ENCODE measurements around the gene RPS27L.
A peak's percentile ranks its signal among the peaks of the same experiment; 100 is the strongest.

RPS27L gene

DNA sequence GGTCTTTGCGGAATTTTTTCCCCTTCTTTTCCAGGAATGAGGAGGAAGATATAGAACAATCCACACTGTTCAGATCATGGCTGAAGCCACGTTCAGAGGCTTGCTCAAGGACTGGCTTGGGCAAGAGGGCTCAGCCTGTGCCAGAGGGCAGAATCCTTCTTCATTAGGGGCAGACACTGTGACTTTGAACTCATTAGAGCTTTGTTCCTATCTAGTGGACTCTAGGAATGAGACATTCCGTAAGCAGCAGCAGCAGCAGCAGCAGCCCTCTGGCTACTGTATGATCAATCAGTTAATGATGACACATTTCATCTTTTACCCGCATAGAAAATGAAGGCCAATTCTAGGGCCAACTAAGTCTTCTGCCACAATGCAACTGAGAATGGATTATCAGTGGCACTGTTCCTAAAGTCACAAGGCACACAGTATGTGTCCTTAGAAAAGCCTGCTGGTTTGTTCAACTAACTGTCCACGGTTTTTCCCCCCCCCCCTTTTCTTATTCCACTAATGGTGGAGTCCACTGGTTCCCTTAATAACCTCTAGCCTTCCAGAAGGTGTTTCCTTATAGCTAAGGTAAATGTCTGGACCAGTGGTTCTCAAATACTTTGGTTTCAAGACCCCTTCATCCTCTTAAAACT, 30.4 kb upstream of the RPS27L start:
- no peak for DNase-seq

DNA sequence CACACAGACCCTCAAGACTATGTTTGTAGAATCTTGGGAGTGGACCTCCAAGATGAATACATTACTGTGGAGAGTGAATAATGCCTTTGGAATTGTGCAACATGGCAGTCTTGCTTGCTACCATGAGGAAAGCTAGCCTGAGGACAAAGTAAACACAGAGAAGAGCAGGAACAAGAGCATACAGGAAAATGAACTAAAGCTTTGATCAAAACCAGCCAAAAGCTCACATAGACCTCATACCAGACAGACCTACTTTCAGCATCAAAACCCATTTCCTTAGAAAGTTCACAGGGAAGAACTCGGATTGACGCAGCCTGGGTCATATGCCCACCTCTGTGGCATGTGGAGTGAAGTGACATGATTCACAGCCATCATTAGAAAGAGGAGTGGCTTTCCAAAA, 28.8 kb upstream of the RPS27L start:
- no peak for DNase-seq

DNA sequence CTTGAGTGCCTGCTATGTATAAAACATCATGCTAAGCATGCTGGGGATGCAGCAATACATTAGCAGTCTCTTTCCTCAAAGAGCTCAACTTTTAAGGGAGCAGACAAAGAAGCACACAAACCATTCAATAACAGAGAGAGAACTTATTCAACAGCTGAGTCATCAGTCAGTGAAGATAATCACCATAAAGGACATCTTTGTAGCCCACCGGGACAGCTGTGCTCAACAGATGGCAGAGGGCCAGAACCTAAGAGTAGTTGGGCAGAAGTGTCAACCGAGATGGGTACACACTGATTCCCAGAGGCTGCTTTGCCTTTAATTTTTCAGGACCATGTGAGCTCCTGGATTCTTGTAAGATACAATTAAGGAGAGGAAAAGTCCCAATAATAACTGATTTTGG, 27.9 kb upstream of the RPS27L start:
- DNase-seq, result no peak

DNA sequence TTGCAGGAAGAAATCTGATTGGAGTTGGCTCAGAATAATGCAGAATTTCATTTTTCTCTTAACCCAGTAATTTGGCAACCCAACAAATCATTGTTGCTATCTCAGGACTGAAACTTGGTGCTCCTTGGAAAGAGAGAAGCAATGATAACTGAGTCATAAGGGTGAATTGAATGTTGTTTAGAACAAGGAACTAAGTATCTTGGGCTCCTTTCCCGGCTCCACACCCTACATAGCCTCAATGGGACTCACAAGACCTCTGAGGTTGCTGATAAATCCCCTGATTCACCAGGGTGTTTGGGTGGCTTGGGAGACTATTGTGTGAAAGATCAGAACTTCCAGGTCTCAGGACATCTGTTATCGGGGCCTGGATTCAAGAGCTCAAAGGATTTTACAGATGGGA, 24.4 kb upstream of the RPS27L start:
- DNase-seq, result no peak

DNA sequence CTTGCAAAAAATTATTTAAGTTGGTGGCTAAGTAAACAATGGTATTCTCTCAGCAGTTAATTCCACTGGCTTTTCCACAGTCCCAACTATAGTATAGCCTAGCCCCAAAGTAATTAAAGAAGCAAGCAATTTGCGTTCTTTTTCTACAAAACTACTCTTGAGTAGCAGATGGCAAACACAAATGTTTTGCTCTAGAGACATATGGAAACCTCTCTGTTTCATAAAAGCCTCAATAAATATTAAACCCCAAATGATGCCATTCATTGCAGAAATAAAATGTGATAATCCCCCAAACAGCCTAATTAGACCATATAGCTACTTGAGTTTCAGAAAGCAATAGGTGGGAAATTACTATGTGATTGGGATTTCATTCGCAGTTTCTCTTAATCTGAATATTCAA, 23.5 kb upstream of the RPS27L start:
- DNase-seq, result no peak

DNA sequence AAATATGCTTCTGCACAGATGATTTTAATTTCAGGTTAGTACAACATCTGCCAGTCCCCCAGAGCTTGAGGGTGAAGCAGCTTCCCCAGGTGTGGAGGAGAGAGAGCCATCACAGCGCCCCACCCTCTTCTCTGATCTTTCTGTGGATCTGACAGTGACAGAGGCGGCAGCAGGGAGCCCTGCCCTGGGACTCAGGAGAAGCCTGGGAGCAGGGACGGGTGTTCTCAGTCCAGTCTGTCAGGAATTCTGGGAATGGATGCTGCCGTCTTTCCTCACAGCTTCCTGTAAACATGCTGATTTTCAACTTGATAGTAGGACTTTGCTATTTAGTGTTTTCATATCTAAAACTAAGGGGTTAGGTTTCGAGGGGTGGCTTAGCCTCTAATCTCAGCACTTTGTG, 20.8 kb upstream of the RPS27L start:
- DNase-seq, result no peak

DNA sequence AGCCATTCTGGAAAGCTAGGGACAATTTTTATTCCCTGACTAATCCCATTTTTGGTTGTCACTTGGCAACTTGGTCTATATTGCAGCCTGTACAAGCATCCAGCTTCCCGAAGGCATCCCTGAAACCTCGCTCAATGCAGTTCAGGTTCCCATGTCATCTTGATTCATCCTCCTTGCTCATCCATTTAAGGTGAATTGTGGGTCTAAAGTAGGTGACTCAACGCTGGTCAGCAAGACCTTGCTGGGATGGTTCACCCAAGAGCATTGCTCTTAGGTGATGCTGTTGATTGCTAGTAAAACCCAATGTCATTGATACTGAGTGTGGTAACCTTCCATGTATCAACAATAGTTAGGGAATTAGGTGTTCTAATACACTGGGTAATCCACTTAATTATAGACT, 19.0 kb upstream of the RPS27L start:
- DNase-seq, result no peak

DNA sequence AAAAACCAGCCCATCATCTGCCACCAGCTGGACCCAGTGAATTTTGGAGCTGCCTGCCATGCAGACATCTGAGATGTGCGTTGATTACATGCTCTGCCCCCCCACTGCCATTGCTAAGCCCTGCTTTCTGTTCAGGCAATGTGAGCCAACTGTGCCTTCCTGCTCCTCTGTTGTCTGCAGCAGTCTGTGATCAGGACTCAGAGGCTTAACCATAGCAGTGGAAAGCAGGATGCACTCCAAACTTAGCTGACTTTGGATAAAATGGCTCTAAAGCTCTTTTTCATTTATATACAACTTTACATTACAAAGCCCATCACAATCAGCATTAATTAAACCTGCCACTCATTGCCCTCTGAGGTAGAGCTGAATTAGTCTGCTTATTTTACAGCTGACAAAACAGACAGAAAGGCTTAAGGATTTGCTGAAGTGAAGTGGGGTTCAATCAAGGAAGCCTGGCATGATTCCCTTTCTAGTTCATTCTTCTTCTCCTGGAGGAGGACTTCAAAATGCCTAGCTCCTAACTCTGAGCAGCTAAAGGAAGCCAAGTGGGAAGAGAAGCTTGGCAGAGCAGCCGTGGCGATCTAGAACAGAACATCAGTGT, 15.7 kb upstream of the RPS27L start:
- no peak for DNase-seq

DNA sequence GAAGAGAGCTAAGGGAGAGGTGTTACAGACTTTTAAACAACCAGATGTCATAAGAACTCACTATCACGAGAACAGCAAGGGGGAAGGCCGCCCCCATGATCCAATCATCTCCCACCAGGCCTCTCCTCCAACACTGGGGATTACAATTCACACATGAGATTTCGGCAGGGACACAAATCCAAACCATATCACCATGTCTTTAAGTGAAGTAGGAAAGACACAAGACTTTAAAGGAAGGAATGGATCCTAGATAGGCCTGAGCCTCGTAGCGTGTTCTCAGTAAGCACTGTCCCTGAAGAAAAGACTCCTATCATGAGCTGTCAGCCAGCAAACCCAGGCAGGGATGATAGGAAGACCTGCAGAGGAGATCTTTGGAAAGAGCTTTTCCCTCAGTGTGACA, 15.1 kb upstream of the RPS27L start:
- DNase-seq, result no peak

DNA sequence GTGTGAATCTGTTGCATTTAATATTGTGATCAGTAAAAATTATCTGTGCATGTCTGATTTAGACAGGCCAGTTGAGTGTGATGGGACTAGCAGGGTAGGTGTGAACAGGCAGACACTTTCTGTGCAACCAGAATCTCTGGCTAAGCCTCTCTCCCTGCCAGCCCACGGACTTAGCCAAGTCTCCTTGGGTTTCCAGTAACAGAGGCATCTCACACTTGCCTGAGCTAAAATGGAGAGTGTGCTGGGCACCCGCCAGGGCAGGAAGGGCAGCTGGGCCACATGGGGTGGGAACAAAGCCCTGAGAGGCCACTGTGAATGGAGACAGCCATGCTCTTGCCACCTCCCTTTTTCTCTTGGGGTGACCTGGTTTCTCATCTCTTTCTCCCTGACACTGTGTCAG, 12.5 kb upstream of the RPS27L start:
- DNase-seq, result no peak

DNA sequence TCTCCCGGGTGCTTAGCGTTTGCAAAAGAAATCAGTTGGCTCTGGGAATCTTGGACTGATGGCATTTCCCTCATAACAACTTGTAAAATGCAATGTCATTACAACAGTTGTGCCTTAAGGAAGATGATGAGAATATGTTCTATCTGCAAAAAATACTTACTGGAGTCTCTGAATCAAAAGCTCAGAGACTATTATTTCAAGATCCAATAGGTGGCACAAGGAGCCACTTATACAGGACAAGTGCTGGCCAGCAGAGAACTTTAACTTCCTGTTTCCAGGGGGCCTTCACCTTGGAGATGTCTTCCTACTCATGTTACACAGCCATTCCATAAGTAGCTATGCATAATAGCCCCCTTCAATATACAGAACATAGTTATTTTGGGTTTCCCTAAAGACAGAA, 8.9 kb upstream of the RPS27L start:
- no peak for DNase-seq

DNA sequence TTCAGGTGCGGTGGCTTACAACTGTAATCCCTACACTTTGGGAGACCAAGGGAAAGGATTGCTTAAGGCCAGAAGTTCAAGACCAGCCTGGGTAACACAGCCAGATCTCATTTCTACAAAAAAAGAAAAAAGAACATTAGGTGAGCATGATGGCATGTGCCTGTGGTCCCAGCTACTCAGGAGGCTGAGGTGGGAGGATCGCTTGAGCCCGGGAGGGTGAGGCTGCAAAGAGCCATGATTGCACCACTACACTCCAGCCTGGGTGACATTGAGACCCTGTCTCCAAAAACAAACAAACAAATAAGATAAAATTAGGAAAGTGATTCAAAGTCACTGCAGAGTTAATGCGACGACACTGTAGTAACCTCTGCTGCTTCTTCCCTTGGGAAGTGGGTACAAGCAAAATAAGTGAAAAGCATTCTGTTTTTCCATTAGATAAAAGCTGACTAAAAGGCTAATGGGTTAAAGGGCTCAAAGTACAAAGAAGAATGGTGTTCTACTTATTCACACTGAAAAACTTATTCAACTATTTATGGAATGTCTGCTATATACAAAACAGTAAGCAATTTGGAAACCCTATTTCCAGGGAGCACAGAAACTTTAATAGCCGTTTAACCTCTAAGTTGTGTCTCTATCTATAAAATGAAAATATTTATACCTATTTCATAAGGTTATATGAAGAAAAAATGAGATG, 8.0 kb upstream of the RPS27L start:
- DNase-seq, result no peak

DNA sequence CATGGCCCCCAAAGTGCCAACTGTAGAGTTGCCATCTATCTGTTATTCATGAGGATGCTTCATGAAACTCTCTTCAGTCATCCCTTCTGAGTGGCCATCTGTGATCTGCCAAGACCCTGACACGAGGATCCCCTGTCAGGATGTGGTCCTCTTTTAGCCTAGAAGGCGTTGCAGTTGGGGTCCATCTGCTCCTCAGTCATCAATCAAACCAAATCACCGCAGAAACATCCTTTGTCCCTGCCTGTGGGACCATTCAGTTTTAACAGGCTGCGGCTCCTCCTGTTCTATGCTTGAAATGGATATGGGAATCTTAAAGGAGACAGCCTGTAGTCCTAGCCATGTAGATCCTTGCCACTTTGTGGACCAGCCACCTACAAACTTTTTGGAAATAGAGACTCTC, 5.9 kb upstream of the RPS27L start:
- no peak for DNase-seq

DNA sequence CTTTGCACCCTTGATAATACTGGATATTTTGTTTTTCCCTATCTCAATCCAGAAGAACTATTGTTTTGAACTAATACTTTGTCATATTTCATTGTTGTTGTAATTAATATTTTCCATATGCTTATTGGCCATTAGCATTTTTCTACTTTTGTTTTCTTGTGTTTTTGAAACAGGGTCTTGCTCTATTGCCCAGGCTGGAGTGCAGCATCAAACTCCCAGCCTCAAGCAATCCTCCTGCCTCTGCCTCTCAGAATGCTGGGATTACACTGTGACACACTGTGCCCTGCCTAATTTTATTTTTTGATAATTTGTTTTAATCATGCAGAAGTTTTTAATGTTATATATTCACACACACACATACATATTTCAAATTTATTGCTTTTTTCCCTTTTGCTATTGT, 3.4 kb upstream of the RPS27L start:
- no peak for DNase-seq

DNA sequence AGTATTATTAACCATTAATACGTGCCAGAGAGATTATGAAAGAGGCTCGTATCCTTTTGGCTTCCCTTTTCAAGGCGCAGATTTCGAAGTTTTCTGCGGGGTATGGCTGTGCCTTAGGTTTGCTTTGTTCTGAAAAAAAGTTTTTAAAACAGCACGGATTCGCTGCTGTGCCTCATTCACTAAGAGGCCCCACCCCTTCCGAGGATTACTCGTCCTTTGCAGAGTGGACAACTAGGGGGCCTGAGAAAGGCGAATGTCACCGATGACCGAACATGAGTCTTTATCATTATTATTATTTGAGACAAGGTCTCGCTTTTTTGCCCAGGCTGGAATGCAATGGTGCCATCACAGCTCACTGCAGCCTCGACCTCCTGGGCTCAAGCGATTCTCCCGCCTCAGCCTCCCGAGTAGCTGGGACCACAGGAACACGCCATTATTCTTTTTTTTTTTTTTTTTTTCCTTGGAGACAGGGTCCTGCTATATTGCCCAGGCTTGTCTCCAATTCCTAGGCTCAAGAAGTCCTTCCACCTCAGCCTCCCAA, 684 bp upstream of the RPS27L start:
- DNase-seq, result peak; percentile 62

DNA sequence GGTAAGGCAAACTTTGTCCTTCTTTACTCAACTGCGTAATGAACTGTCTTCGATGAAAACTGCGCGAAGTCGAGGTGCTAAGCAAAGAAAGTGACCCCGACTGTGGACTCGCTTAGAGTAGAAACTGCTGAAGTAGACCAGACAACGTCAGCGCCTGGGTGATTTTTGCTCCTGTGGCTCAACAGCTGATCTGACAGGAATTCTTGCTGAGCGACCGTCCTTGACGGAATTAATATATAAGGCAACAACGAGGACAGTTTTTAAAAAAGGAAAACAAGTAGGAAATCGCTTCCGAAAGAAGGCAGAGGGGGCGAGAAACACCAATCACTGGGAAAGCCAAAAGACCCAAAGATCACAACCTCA, 541 bp downstream of the RPS27L start:
- DNase-seq, result peak; percentile 62

DNA sequence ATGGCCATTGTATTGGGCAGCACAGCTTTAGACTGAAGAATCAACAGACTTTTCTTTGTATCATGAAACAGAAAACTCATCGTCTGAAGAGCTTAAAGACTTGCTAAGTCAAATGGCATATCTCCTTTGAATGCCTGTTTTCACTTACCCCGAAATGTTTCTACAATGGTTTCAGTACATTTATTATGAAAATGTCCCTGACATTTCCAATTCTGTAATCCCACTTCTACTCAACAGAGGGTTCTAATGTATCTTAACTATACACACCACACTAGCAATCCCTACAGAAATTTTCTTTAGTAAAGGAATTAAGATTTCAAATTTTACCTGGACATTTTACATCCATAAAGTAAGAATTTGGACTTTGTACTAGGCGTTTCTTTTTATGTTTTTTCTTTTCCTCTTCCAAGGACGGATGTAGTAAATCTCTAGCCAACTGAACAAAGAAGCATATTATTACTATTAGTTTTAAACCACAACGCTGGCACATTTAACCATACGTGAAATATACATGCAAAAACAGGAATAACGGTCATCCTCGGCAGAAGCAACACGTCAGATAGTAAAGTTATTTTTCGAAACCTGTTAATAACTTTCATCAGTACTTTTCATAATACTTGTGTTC, 1.1 kb downstream of the RPS27L start:
- no peak for DNase-seq

DNA sequence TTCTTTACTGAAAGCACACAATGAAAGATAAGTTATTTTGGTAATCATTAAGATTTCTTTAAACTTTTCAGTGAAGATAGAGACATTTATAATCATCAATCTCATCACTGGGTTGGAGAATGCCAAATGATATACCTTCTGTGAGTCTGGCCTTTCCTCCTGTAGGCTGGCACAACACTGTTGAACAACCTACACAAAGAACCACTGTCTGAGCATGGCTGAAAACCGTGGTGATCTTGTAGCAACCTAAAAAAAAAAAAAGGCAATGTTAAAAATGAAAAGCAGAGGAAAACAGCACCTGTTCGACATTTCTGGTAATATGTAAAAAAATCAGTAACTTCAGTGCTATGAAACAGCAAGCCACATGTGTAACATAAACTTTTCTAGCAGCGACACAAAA, 1.8 kb downstream of the RPS27L start:
- no peak for DNase-seq

DNA sequence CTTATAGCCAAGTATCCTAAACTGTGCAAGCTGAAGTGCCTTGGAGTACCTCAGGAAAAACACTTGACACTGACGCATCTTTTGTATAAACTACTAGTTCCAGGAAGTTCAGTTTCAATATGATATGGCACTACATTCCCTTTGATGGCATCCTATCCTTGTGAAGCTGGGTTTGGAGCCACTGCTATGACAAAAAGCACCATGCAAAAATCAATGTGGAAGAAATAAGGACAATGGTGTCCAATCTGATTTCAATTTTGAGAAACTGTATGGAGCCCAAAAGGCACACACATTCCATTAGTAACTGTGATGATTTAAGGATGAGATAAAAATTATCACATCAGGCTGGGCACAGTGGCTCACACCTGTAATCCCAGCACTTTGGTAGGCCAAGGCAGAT, 5.6 kb downstream of the RPS27L start:
- DNase-seq, result no peak

DNA sequence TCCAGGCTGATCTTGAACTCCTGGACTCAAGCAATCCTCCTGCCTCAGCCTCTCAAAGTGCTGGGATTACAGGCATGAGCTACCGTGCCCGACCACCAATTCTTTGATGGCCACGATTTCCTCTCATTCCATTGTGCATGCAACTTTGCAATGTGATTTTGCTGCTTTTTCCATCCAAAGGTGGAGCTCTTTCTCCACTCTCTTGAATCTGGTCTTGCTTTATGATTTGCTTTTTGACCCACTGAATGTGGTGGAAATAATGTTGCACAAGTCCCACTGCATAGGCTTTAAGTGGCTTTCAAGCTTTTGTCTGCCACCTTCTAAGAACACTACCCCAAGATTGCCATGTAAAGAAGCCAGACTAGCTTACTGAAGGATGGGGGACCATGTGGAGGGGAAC, 10.6 kb downstream of the RPS27L start:
- DNase-seq, result no peak

DNA sequence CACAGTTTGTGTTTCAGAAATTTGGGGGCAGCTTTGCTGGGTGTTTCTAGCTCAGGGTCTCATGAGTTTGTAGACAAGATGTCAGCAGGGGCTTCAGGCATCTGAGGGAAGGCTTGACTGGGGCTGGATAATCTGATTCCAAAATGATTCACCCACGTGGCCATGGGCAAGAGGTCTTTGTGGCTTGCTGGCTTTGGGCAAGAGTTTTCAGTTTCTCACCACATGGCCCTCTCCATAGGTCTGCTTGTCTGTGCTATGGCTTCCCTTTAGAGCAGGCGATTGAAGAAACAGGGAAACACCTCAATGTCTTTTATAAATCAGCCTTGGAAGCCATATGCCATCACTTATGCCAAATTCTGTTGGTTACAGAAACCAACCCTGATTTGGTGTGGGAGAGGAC, 11.9 kb downstream of the RPS27L start:
- no peak for DNase-seq

DNA sequence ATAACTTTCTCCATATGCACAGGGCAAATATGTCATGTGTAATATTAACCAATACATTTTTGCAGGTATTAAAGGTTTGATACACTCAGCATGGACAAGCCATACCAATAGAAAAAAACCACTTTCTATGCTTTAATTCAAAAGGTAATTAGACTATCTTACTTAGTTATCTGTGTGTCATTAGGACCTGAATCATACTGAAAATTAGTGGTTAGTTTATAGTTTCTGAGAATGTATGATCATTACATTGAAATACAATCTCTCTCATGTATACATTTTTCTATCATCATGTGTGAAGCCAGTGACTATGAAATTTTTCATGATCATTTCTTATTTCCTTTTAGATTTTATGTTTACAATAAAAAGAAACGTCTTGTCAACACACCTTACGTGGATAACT, 16.3 kb downstream of the RPS27L start:
- DNase-seq, result no peak

DNA sequence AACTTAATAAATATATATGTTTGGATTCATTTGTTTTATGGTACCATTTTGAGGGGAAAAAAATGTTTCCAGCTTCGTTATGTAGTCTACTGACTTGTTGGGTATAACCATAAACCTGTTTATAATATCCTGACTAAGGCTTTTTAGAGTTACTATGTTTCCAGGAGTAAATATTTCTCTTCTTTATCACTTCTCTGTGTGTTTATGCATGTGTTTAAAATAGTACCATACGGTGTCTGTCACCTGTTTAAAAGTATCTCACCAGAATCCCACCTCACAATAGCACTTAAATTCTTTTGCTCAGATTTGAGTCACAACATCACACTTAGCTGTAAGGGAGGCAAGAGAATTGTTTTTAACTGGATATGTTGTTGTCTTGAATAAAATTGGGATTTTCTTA, 20.5 kb downstream of the RPS27L start:
- no peak for DNase-seq

DNA sequence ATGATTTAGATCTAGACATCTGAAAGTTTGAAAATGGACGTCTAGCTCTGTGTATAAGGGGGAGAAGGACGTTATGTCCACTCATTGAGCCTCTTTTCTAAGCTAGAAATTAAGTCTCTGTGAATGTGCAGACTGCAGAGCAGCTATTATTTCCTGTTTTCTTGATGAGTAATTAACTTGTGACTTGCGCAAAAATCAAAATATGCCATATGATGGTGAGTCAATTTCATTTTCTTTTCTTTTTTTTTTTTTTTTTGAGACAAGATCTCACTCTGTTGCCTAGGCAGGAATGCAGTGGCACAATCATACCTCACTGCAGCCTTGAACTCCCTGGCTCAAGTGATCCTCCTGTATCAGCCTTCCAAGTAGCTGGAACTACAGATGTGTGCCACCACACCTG, 21.5 kb downstream of the RPS27L start:
- DNase-seq, result no peak
